Eye (tissue), 1 donor: ENCODE results near the gene PCP4L1.
"Not testable (repeated sequence)": the region's sequence is repeated elsewhere in the genome, so short reads cannot be mapped to it uniquely, and the experiment has no call there.

Experiments used
- DNase-seq: peaks from one replicate; pipeline ENCODE4 v3.0.0-alpha.2; 2015

Gene PCP4L1

GRCh38 chr1:161273402-161273801 lies 14.9 kb downstream of the PCP4L1 start:
- DNase-seq = peak; percentile 19

GRCh38 chr1:161274874-161275273 lies 16.3 kb downstream of the PCP4L1 start:
- DNase-seq = peak; percentile 61

- DNase-seq = no peak
Observed at GRCh38 chr1:161282991-161283390, 24.4 kb downstream of the PCP4L1 start.

GRCh38 chr1:161285113-161285512 lies 26.6 kb downstream of the PCP4L1 start:
- no peak for DNase-seq

- DNase-seq = peak; percentile 24
Observed at GRCh38 chr1:161285521-161285920, 27.0 kb downstream of the PCP4L1 start.

GRCh38 chr1:161287482-161288054 lies 29.0 kb downstream of the PCP4L1 start:
- DNase-seq = no peak

- DNase-seq = no peak
Observed at GRCh38 chr1:161290779-161291178, 32.2 kb downstream of the PCP4L1 start.

GRCh38 chr1:161297415-161297814 lies 38.9 kb downstream of the PCP4L1 start:
- no peak for DNase-seq

- DNase-seq = no peak
Observed at GRCh38 chr1:161298116-161298515, 39.6 kb downstream of the PCP4L1 start.

GRCh38 chr1:161299347-161299746 lies 40.8 kb downstream of the PCP4L1 start:
- no peak for DNase-seq

GRCh38 chr1:161300478-161300877 lies 41.9 kb downstream of the PCP4L1 start:
- DNase-seq = no peak

- no peak for DNase-seq
Observed at GRCh38 chr1:161304927-161305866, 46.7 kb downstream of the PCP4L1 start.

- DNase-seq = peak; percentile 86
Observed at GRCh38 chr1:161305867-161306519, 47.4 kb downstream of the PCP4L1 start.

- peak; percentile 53 for DNase-seq
Observed at GRCh38 chr1:161307230-161307768, 48.8 kb downstream of the PCP4L1 start.

- DNase-seq = no peak
Observed at GRCh38 chr1:161307892-161308638, 49.5 kb downstream of the PCP4L1 start.

- DNase-seq = peak; percentile 20
Observed at GRCh38 chr1:161309868-161310267, 51.3 kb downstream of the PCP4L1 start, which contains the start of gene MPZ. MPZ (minus strand) TSS chr1:161309968; CDS start chr1:161309905, 63 bp downstream.

- DNase-seq = no peak
Observed at GRCh38 chr1:161311595-161312181, 53.1 kb downstream of the PCP4L1 start.

GRCh38 chr1:161313554-161314200 lies 55.1 kb downstream of the PCP4L1 start:
- no peak for DNase-seq

- DNase-seq = peak; percentile 96
Observed at GRCh38 chr1:161314201-161314981, 55.8 kb downstream of the PCP4L1 start, which contains the start of gene SDHC. SDHC (plus strand) TSS chr1:161314381; CDS start chr1:161314406, 25 bp downstream.

GRCh38 chr1:161315841-161316674 lies 57.5 kb downstream of the PCP4L1 start:
- DNase-seq = not testable (repeated sequence)
